ENCODE data around the gene NUDT16.

Gene NUDT16

GRCh38 chr3:131349946-131350347 lies 31.6 kb upstream of the NUDT16 start:
- H3K4me3 ChIP-seq (replicated peaks; ENCODE audit: low read depth, low read length) = no peak overlapping the region
- no peaks in the 10 kb centered on the region for H3K27me3 ChIP-seq (replicated peaks; ENCODE audit: control insufficient read depth, insufficient read depth, low read length)
- TF ChIP-seq, protein P1, sequence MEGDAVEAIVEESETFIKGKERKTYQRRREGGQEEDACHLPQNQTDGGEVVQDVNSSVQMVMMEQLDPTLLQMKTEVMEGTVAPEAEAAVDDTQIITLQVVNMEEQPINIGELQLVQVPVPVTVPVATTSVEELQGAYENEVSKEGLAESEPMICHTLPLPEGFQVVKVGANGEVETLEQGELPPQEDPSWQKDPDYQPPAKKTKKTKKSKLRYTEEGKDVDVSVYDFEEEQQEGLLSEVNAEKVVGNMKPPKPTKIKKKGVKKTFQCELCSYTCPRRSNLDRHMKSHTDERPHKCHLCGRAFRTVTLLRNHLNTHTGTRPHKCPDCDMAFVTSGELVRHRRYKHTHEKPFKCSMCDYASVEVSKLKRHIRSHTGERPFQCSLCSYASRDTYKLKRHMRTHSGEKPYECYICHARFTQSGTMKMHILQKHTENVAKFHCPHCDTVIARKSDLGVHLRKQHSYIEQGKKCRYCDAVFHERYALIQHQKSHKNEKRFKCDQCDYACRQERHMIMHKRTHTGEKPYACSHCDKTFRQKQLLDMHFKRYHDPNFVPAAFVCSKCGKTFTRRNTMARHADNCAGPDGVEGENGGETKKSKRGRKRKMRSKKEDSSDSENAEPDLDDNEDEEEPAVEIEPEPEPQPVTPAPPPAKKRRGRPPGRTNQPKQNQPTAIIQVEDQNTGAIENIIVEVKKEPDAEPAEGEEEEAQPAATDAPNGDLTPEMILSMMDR (IDR thresholded peaks at IDR 0.05; ENCODE audit: insufficient read depth, low read length, poor library complexity, severe bottlenecking) = no peak
- no peaks in the 10 kb centered on the region for H3K36me3 ChIP-seq (ENCODE audit: control insufficient read depth, insufficient read depth, low read length)
- DNase-seq (ENCODE audit: extremely low read depth, insufficient read length) = no peak

DNA sequence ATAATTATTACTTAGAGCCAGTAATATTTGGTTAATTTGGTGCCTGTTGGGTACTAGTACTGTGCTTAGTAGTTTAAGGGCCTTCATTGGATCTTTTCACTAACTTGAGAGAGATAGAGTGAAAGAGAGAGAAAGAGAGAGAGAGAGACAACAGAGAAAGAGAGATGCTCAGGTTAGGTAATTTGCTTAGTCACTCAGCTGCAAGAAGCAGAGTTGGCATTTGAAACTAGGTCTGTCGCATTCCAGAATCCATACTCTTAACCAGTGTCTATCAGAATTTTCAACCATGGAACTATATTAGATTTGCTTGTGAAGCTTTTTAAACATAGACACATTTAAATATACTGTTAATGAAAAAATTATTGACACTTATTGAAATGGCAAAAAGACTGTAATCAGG lies 31.1 kb upstream of the NUDT16 start:
- Histone ChIP-seq H3K36me3 (ENCODE audit: control insufficient read depth, insufficient read depth, low read length) (no peaks in the 10 kb centered on the region), H3K4me3 (replicated peaks; ENCODE audit: low read depth, low read length) (no peak overlapping the region), H3K27me3 (replicated peaks; ENCODE audit: control insufficient read depth, insufficient read depth, low read length) (no peaks in the 10 kb centered on the region)
- TF ChIP-seq, protein P1 (IDR thresholded peaks at IDR 0.05; ENCODE audit: insufficient read depth, low read length, poor library complexity, severe bottlenecking) = no peak
- DNase-seq (ENCODE audit: extremely low read depth, insufficient read length) = no peak

DNA sequence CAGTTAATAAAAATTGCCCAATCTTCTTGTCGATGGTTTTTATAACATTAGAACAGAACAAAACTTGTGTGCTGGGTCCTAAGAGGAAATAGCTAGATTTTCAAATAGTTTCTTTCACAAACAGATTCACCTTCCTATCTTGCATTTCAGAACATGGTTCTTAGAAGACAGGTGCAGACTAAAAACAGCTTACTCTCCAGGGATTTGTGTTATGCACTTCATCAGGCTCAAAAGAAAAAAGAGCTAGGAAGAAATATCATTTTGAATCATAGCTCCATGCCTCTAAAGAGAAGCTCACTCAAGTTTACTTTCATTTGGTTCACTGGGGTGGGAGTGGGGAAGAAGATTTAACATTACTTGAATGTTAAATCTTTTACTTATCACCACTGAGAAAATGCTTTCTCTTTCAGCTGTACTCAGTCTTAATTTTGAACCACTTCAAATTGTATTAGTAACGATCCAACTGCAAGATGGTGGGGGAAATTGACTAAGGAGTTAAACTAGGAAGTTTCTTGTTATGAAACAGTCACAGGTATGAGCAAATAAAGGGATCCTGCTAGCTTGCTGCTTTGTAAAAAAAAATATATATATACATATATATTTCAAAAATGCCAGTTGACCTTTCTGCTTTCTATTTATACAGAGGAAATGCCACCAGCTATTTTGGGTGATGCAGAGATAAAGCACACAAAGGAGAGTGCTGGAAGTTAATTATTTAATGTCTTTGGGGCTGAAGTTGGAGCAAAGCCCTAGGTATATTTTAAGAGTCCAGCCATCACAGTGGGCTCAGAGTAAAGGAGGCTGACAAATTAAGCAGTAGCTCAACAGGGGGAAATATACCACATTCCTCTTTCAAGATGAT lies 28.3 kb upstream of the NUDT16 start:
- TF ChIP-seq, protein P1 (IDR thresholded peaks at IDR 0.05; ENCODE audit: insufficient read depth, low read length, poor library complexity, severe bottlenecking) = no peak
- Histone ChIP-seq H3K4me3 (replicated peaks; ENCODE audit: low read depth, low read length) (no peak overlapping the region), H3K27me3 (replicated peaks; ENCODE audit: control insufficient read depth, insufficient read depth, low read length) (no peaks in the 10 kb centered on the region), H3K36me3 (ENCODE audit: control insufficient read depth, insufficient read depth, low read length) (no peaks in the 10 kb centered on the region)
- no peak for DNase-seq (ENCODE audit: extremely low read depth, insufficient read length)

DNA sequence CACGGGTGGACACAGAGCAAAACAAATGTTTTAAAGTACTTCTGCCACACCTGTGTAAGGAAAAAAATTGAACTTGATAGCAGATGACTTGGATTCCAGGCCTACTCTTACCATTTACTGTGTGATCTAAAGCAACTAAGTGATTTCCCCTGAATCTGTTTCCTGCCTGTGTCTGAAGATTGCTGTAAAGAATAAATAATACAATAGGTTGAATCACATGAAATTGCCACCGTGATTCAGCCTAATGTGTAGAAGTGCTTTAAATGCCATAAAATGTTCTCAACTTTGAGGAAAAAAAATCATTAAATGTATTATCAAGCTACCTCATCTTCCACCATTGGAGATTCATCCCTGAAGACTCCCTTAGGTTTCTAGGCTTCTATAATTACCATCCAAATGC lies 27.6 kb upstream of the NUDT16 start:
- H3K4me3 ChIP-seq (replicated peaks; ENCODE audit: low read depth, low read length) = no peak overlapping the region
- no peaks in the 10 kb centered on the region for H3K27me3 ChIP-seq (replicated peaks; ENCODE audit: control insufficient read depth, insufficient read depth, low read length)
- no peaks in the 10 kb centered on the region for H3K36me3 ChIP-seq (ENCODE audit: control insufficient read depth, insufficient read depth, low read length)
- no peak for DNase-seq (ENCODE audit: extremely low read depth, insufficient read length)
- TF ChIP-seq, protein P1 (IDR thresholded peaks at IDR 0.05; ENCODE audit: insufficient read depth, low read length, poor library complexity, severe bottlenecking) = no peak

DNA sequence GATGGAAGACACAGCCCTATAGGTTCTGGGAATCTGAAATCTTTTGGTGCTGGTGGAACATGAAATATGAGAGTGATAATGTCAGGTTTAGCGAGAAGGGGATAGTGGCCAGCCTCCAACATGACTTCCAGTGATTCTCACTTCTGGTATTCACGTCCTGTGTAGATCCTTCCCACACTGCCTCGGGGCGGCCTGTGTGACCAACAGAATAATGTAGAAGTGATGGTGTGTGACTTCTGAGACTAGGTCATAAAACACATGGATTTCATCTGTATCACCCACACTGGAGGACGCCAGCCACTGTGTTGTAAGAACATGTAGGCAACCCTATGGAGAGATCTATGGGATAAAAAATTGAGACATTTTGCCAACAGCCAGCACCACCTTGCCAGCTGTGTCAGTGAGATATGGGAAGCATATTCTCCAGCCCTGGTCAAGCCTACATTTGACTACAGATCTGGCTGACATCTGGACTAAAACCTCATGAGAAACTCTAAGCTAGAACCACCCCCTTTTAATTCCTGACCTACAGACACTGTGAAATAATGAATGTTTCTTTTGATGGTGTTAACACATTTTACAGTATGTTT lies 25.5 kb upstream of the NUDT16 start:
- no peaks in the 10 kb centered on the region for H3K27me3 ChIP-seq (replicated peaks; ENCODE audit: control insufficient read depth, insufficient read depth, low read length)
- TF ChIP-seq, protein P1 (IDR thresholded peaks at IDR 0.05; ENCODE audit: insufficient read depth, low read length, poor library complexity, severe bottlenecking) = no peak
- no peaks in the 10 kb centered on the region for H3K36me3 ChIP-seq (ENCODE audit: control insufficient read depth, insufficient read depth, low read length)
- no peak overlapping the region for H3K4me3 ChIP-seq (replicated peaks; ENCODE audit: low read depth, low read length)
- no peak for DNase-seq (ENCODE audit: extremely low read depth, insufficient read length)
